Activated naive CD8-positive, alpha-beta T cell treated with anti-CD3 and anti-CD28 coated beads, Interleukin-2, amount 10 ng/mL, durations not matched to agents 7 days and 5 days (primary cell): ENCODE results near the gene GGT5. TPM values are rescaled to one million over a fixed set of nuclear protein-coding genes. Genes with fewer than 3 reads are reported as not detected.
"Not testable (repeated sequence)": the region's sequence is repeated elsewhere in the genome, so short reads cannot be mapped to it uniquely, and the experiment has no call there.

Experiments used
- ATAC-seq: fragments of 150-1000 bp; cut with Tn5 transposase; one replicate; pipeline ENCODE4 v1.10.0; 2021; ENCODE audit warnings: low read depth, moderate library complexity
- POLR2A ChIA-PET: fragments of 350-600 bp; sonication (Branson Sonifier 250); formaldehyde crosslinking; loops from one replicate; lab custom pipeline; 2021; ENCODE audit warnings: antibody characterized with exemption; lab: Charles Lee
- DNase-seq: peaks from one replicate; pipeline ENCODE4 v3.0.0; 2021
- H3K27ac Mint-ChIP-seq: one replicate; pipeline ENCODE4 v1.8.0; 2022; ENCODE audit warnings: mild to moderate bottlenecking, mixed read lengths
- H3K27me3 Mint-ChIP-seq: one replicate; pipeline ENCODE4 v1.8.0; 2022; ENCODE audit warnings: mild to moderate bottlenecking, moderate library complexity, mixed read lengths
- H3K36me3 Mint-ChIP-seq: one replicate; pipeline ENCODE4 v1.8.0; 2021; ENCODE audit warnings: mild to moderate bottlenecking, mixed read lengths
- H3K4me1 Mint-ChIP-seq: one replicate; pipeline ENCODE4 v1.8.0; 2021; ENCODE audit warnings: mixed read lengths
- H3K4me3 Mint-ChIP-seq: one replicate; pipeline ENCODE4 v1.8.0; 2022; ENCODE audit warnings: mild to moderate bottlenecking, moderate library complexity, mixed read lengths
- H3K9me3 Mint-ChIP-seq: one replicate; pipeline ENCODE4 v1.8.0; 2021; ENCODE audit warnings: mixed read lengths
- total RNA-seq, 2 experiments: library from RNA; stranded (reverse); gene quantifications; one replicate each; pipeline ENCODE4 v1.2.3, GENCODE V29; 2021

GGT5 gene
- total RNA-seq, 2 experiments from 2014 or later, result 0.11 TPM; not detected in 1

- H3K9me3 Mint-ChIP-seq, result no peaks in the 10 kb centered on the region
- DNase-seq (no peak), ATAC-seq (peak; percentile 84)
- peak overlapping the region; percentile 69 for H3K27ac Mint-ChIP-seq
- no peak overlapping the region for H3K4me3 Mint-ChIP-seq
- H3K27me3 Mint-ChIP-seq, result no peaks in the 10 kb centered on the region
- H3K36me3 Mint-ChIP-seq, result no peaks in the 10 kb centered on the region
- peaks cover 10% of the 10 kb centered on the region for H3K4me1 Mint-ChIP-seq
- POLR2A ChIA-PET, result interaction anchor here (0.5 kb wide), 1 partner anchor 23 kb away, joined by 6 read pairs; no protein-coding TSS in a partner anchor
Measured at GRCh38 chr22:24216541-24217209, 28.2 kb downstream of the GGT5 start.

- Mint-ChIP-seq H3K27me3 (peaks cover 2% of the 10 kb centered on the region), H3K27ac (peak overlapping the region; percentile 48), H3K36me3 (no peaks in the 10 kb centered on the region), H3K4me3 (no peak overlapping the region), H3K4me1 (peaks cover 10% of the 10 kb centered on the region), H3K9me3 (no peaks in the 10 kb centered on the region)
- DNase-seq (no peak), ATAC-seq (no peak)
- POLR2A ChIA-PET, result interaction anchor here (0.6 to 1.6 kb wide), 2 partner anchors 17 to 26 kb away, joined by 4 to 7 read pairs; no protein-coding TSS in a partner anchor
Measured at GRCh38 chr22:24214467-24215285, 30.2 kb downstream of the GGT5 start.

GRCh38 chr22:24213111-24213510, 31.8 kb downstream of the GGT5 start:
- POLR2A ChIA-PET, result interaction anchor here (0.7 kb wide), 1 partner anchor 30 kb away, joined by 4 read pairs; no protein-coding TSS in a partner anchor
- ATAC-seq, H3K36me3 Mint-ChIP-seq, H3K27me3 Mint-ChIP-seq, DNase-seq, H3K9me3 Mint-ChIP-seq, H3K4me3 Mint-ChIP-seq, H3K27ac Mint-ChIP-seq: not testable (repeated sequence)
- peaks cover 16% of the 10 kb centered on the region for H3K4me1 Mint-ChIP-seq

- POLR2A ChIA-PET, H3K27me3 Mint-ChIP-seq, H3K36me3 Mint-ChIP-seq, H3K9me3 Mint-ChIP-seq, ATAC-seq, H3K4me3 Mint-ChIP-seq, DNase-seq, H3K27ac Mint-ChIP-seq: not testable (repeated sequence)
- H3K4me1 Mint-ChIP-seq, result peaks cover 24% of the 10 kb centered on the region
Measured at GRCh38 chr22:24211716-24212115, 33.2 kb downstream of the GGT5 start.

- H3K36me3 Mint-ChIP-seq, ATAC-seq, H3K4me3 Mint-ChIP-seq, H3K27me3 Mint-ChIP-seq, DNase-seq, H3K9me3 Mint-ChIP-seq, H3K27ac Mint-ChIP-seq, POLR2A ChIA-PET: not testable (repeated sequence)
- peaks cover 26% of the 10 kb centered on the region for H3K4me1 Mint-ChIP-seq
Measured at GRCh38 chr22:24210409-24210808, 34.5 kb downstream of the GGT5 start.

GRCh38 chr22:24209687-24210086, 35.2 kb downstream of the GGT5 start:
- H3K36me3 Mint-ChIP-seq, result no peaks in the 10 kb centered on the region
- H3K4me1 Mint-ChIP-seq, result peaks cover 27% of the 10 kb centered on the region
- POLR2A ChIA-PET, result no interaction called here
- no peak overlapping the region for H3K27ac Mint-ChIP-seq
- DNase-seq (no peak), ATAC-seq (no peak)
- no peak overlapping the region for H3K4me3 Mint-ChIP-seq
- no peaks in the 10 kb centered on the region for H3K9me3 Mint-ChIP-seq
- H3K27me3 Mint-ChIP-seq, result peaks cover 2% of the 10 kb centered on the region

GRCh38 chr22:24209016-24209415, 35.9 kb downstream of the GGT5 start:
- Mint-ChIP-seq H3K27me3 (peaks cover 2% of the 10 kb centered on the region), H3K4me3 (no peak overlapping the region), H3K9me3 (peaks cover under 1% of the 10 kb centered on the region), H3K4me1 (peaks cover 30% of the 10 kb centered on the region), H3K36me3 (peaks cover 3% of the 10 kb centered on the region), H3K27ac (peak overlapping the region; percentile 45)
- POLR2A ChIA-PET, result no interaction called here
- ATAC-seq (no peak), DNase-seq (no peak)

- ATAC-seq, result peak; percentile 26
- Mint-ChIP-seq H3K27me3 (peaks cover 2% of the 10 kb centered on the region), H3K36me3 (peaks cover 6% of the 10 kb centered on the region), H3K27ac (peak overlapping the region; percentile 71), H3K9me3 (peaks cover 3% of the 10 kb centered on the region), H3K4me1 (peaks cover 33% of the 10 kb centered on the region), H3K4me3 (peak overlapping the region; percentile 71)
- DNase-seq, result no peak
- POLR2A ChIA-PET, result interaction anchor here (1.8 kb wide), 1 partner anchor 10 kb away, joined by 8 read pairs; no protein-coding TSS in a partner anchor
Measured at GRCh38 chr22:24208012-24208749, 36.7 kb downstream of the GGT5 start.

GRCh38 chr22:24207264-24208011, 37.4 kb downstream of the GGT5 start:
- Mint-ChIP-seq H3K4me1 (peaks cover 33% of the 10 kb centered on the region), H3K4me3 (peak overlapping the region; percentile 71), H3K27me3 (peaks cover 2% of the 10 kb centered on the region), H3K36me3 (peaks cover 6% of the 10 kb centered on the region), H3K27ac (peak overlapping the region; percentile 71), H3K9me3 (peaks cover 3% of the 10 kb centered on the region)
- ATAC-seq (peak; percentile 22), DNase-seq (no peak)
- POLR2A ChIA-PET, result interaction anchor here (1.8 kb wide), 1 partner anchor 9 kb away, joined by 8 read pairs; no protein-coding TSS in a partner anchor

GRCh38 chr22:24206460-24207263, 38.2 kb downstream of the GGT5 start:
- H3K27ac Mint-ChIP-seq, result peak overlapping the region; percentile 71
- H3K27me3 Mint-ChIP-seq, H3K9me3 Mint-ChIP-seq, DNase-seq, H3K4me3 Mint-ChIP-seq, H3K36me3 Mint-ChIP-seq, ATAC-seq: not testable (repeated sequence)
- H3K4me1 Mint-ChIP-seq, result peaks cover 33% of the 10 kb centered on the region
- POLR2A ChIA-PET, result interaction anchor here (1.8 kb wide), 1 partner anchor 8 kb away, joined by 8 read pairs; no protein-coding TSS in a partner anchor

GRCh38 chr22:24205438-24206195, 39.3 kb downstream of the GGT5 start:
- POLR2A ChIA-PET, result no interaction called here
- no peak for ATAC-seq
- Mint-ChIP-seq H3K4me3 (peak overlapping the region; percentile 18), H3K9me3 (peaks cover 3% of the 10 kb centered on the region), H3K4me1 (peaks cover 38% of the 10 kb centered on the region), H3K27ac (no peak overlapping the region), H3K27me3 (peaks cover 5% of the 10 kb centered on the region), H3K36me3 (peaks cover 8% of the 10 kb centered on the region)
- no peak for DNase-seq
